HepG2 (cell line): ENCODE results near the gene CLDN9. TPM values are rescaled to one million over a fixed set of nuclear protein-coding genes. Genes with fewer than 3 reads are reported as not detected.

Experiments
- ATAD3A ChIP-seq: sonication (generic); formaldehyde crosslinking; IDR thresholded peaks from 2 replicates; pipeline ENCODE4 v1.4.0; 2020; ENCODE audit warnings: missing genetic modification reagents
- FOXJ3 ChIP-seq: sonication (generic); formaldehyde crosslinking; IDR thresholded peaks from 2 replicates; pipeline ENCODE4 v1.4.0; 2020; ENCODE audit warnings: missing genetic modification reagents, mild to moderate bottlenecking, borderline replicate concordance
- JARID2 ChIP-seq: sonication (generic); formaldehyde crosslinking; IDR thresholded peaks from 2 replicates; pipeline ENCODE4 v1.8.1; 2023; ENCODE audit warnings: missing genetic modification reagents, inconsistent platforms; ENCODE audit not compliant: insufficient replicate concordance
- MYC ChIP-seq: sonication (generic); formaldehyde crosslinking; IDR thresholded peaks from 2 replicates; pipeline ENCODE4 v1.9.0; 2021; ENCODE audit warnings: missing genetic modification reagents, borderline replicate concordance
- NPAS2 ChIP-seq: sonication (generic); formaldehyde crosslinking; IDR thresholded peaks from 2 replicates; pipeline ENCODE4 v1.8.0; 2022; ENCODE audit warnings: mild to moderate bottlenecking, missing genetic modification reagents, borderline replicate concordance
- NR2C2 ChIP-seq: sonication (generic); formaldehyde crosslinking; IDR thresholded peaks from 2 replicates; pipeline ENCODE4 v1.4.0; 2020; ENCODE audit warnings: missing genetic modification reagents, mild to moderate bottlenecking, moderate library complexity, borderline replicate concordance
- NR2F1 ChIP-seq, 2 experiments: fragments of 450-650 bp in 1 of 2; formaldehyde crosslinking in 1 of 2; IDR thresholded peaks; 2 replicates each; pipeline versions ENCODE4 v1.5.0 to v1.6.1; 2016 to 2020; ENCODE audit warnings: mild to moderate bottlenecking in 1 of 2, missing compliant biosample characterization in 1 of 2, missing genetic modification reagents in 1 of 2, moderate library complexity in 1 of 2
- NR2F2 ChIP-seq: IDR thresholded peaks from 2 replicates; pipeline ENCODE4 v1.6.1; 2012; ENCODE audit warnings: low read depth, inconsistent platforms, borderline replicate concordance
- PAX8 ChIP-seq: sonication (generic); formaldehyde crosslinking; IDR thresholded peaks from 2 replicates; pipeline ENCODE4 v1.8.0; 2022; ENCODE audit warnings: mild to moderate bottlenecking, missing genetic modification reagents, borderline replicate concordance
- RBFOX2 ChIP-seq: fragments of 200-400 bp; formaldehyde crosslinking; IDR thresholded peaks from 2 replicates; pipeline ENCODE4 v1.6.1; 2017; ENCODE audit warnings: low read depth, mild to moderate bottlenecking, low read length
- SIN3B ChIP-seq: fragments of 150-350 bp; IDR thresholded peaks from 2 replicates; pipeline ENCODE4 v1.6.1; 2014; ENCODE audit warnings: low read length
- SMARCE1 ChIP-seq: fragments of 450-650 bp; IDR thresholded peaks from 2 replicates; pipeline ENCODE4 v1.6.1; 2017; ENCODE audit warnings: borderline replicate concordance
- SOX13 ChIP-seq, 3 experiments: fragments of 450-650 bp in 1 of 3; sonication (generic) in 1 of 3; formaldehyde crosslinking in 1 of 3; IDR thresholded peaks in 2 of 3; conservative IDR thresholded peaks in 1 of 3; 2 replicates each; pipeline versions ENCODE4 v1.5.0 to v1.6.1; 2016 to 2020; ENCODE audit warnings: antibody characterized with exemption in 1 of 3, mild to moderate bottlenecking in 1 of 3, missing compliant biosample characterization in 1 of 3, missing genetic modification reagents in 1 of 3, moderate library complexity in 1 of 3
- TBX2 ChIP-seq: sonication (generic); formaldehyde crosslinking; IDR thresholded peaks from 2 replicates; pipeline ENCODE4 v1.5.0; 2020; ENCODE audit warnings: missing genetic modification reagents, mild to moderate bottlenecking, borderline replicate concordance
- YEATS2 ChIP-seq: sonication (generic); formaldehyde crosslinking; IDR thresholded peaks from 2 replicates; pipeline ENCODE4 v1.4.0; 2020; ENCODE audit warnings: missing genetic modification reagents, borderline replicate concordance
- ZNF225 ChIP-seq: sonication (generic); formaldehyde crosslinking; IDR thresholded peaks from 2 replicates; pipeline ENCODE4 v1.4.0; 2020; ENCODE audit warnings: mild to moderate bottlenecking, missing genetic modification reagents
- ZNF510 ChIP-seq: sonication (generic); formaldehyde crosslinking; IDR thresholded peaks from 2 replicates; pipeline ENCODE4 v1.4.0; 2020; ENCODE audit warnings: low read depth, mild to moderate bottlenecking, missing genetic modification reagents
- ZNF546 ChIP-seq: sonication (generic); formaldehyde crosslinking; conservative IDR thresholded peaks from 2 replicates; pipeline ENCODE4 v1.8.1; 2023; ENCODE audit warnings: mild to moderate bottlenecking, missing genetic modification reagents
- ZNF557 ChIP-seq: sonication (generic); formaldehyde crosslinking; IDR thresholded peaks from 2 replicates; pipeline ENCODE4 v1.4.0; 2020; ENCODE audit warnings: missing genetic modification reagents
- ZNF629 ChIP-seq: sonication (generic); formaldehyde crosslinking; conservative IDR thresholded peaks from 2 replicates; pipeline ENCODE4 v1.5.0; 2020; ENCODE audit warnings: missing genetic modification reagents
- ZNF773 ChIP-seq: sonication (generic); formaldehyde crosslinking; IDR thresholded peaks from 2 replicates; pipeline ENCODE4 v1.4.0; 2020; ENCODE audit warnings: missing genetic modification reagents, borderline replicate concordance
- polyA plus RNA-seq, 8 experiments: library from polyadenylated mRNA; depleted of rRNA in 3 of 8; stranded (reverse) in 7 of 8; unstranded in 1 of 8; fragments of >200 nt; fragmentation: Illumina TruSeq in 4 of 8; extraction: Trizol in 4 of 8; gene quantifications; 2 replicates each; pipeline versions ENCODE4 v1.2.1 to v1.2.3, GENCODE V29; 2011 to 2016; ENCODE audit warnings: low read depth in 4 of 8, missing spikeins in 1 of 8, mixed read lengths in 1 of 8; ENCODE audit not compliant: insufficient read depth in 1 of 8
- total RNA-seq, 5 experiments: library from RNA; depleted of rRNA; stranded (reverse); fragments of >200 nt; fragmentation: Illumina TruSeq; extraction: Trizol; gene quantifications; 2 replicates each; pipeline ENCODE4 v1.2.3, GENCODE V29; 2016; ENCODE audit warnings: low read depth in 1 of 5
- TF ChIP-seq, protein P1 (sequence below): sonication (generic); formaldehyde crosslinking; IDR thresholded peaks from 2 replicates; pipeline ENCODE4 v1.5.0; 2020; ENCODE audit warnings: missing genetic modification reagents
- TF ChIP-seq, protein P2 (sequence below): sonication (generic); formaldehyde crosslinking; IDR thresholded peaks from 2 replicates; pipeline ENCODE4 v1.8.1; 2023; ENCODE audit warnings: mild to moderate bottlenecking, missing genetic modification reagents, borderline replicate concordance
- TF ChIP-seq, protein P3 (sequence below): sonication (generic); formaldehyde crosslinking; IDR thresholded peaks from 2 replicates; pipeline ENCODE4 v1.5.0; 2020; ENCODE audit warnings: missing genetic modification reagents
- TF ChIP-seq, protein P4 (sequence below): IDR thresholded peaks from 2 replicates; pipeline ENCODE4 v1.4.0; 2020; ENCODE audit warnings: mild to moderate bottlenecking, missing genetic modification reagents

The CLDN9 gene
- total and polyA plus RNA-seq, 2 of the 13 experiments (the other 11 are each of a cell fraction or from before 2014, with no cell fraction given): 0.15 to 0.26 TPM

DNA sequence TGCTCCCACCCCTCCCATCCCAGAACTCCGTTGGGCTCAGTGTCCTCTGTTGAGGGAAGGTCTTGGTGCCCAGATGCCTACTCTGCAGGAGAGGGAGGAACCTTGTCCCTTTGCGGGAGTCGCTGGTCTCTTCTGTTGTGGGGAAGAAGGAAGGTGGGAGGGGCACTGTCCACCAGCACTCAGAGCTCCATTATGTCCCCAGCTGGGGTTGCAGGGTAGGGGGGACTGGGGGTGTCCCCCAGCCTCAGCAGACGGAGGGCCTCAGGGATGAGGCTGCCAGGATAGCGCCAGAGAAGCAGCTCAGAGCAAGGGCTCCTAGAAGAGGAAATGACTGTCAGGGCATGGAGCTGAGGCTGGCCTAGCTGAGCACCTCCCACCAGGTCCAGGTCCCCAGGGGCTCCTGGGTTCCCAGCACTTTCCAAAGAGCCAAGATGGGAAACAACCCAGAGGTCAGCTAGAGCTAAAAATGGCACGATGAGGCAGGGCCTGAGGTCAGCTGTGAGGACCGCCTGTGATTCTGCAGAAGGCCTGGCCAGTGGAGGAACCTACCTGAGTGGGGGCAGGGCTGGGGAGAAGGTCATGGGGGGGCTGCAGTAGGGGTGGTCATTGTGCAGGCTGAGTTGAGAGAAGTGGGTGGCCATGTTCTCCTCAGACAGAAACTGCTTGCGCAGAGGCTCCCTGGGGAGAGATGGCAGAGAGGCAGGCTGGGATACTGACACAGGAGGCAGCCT lies 10.1 kb downstream of the CLDN9 start (continued):
- TF ChIP-seq, protein P1, sequence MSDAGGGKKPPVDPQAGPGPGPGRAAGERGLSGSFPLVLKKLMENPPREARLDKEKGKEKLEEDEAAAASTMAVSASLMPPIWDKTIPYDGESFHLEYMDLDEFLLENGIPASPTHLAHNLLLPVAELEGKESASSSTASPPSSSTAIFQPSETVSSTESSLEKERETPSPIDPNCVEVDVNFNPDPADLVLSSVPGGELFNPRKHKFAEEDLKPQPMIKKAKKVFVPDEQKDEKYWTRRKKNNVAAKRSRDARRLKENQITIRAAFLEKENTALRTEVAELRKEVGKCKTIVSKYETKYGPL (CRISPR knock-in tag): no peak
- TF ChIP-seq SIN3B (no peak), ZNF510 (no peak), ZNF629 (CRISPR knock-in tag) (no peak), ZNF225 (no peak), TBX2 (CRISPR knock-in tag) (no peak), SMARCE1 (no peak), PAX8 (CRISPR knock-in tag) (no peak), NR2C2 (CRISPR knock-in tag) (0 out of 2 replicates have a peak, but pooled peaks have one; percentile 36), YEATS2 (CRISPR knock-in tag) (no peak), NR2F1 (CRISPR knock-in tag; IDR thresholded peaks at IDR 0.05) (no peak), ZNF557 (CRISPR knock-in tag) (no peak), JARID2 (no peak), FOXJ3 (CRISPR knock-in tag) (no peak), MYC (CRISPR knock-in tag) (no peak), SOX13 (IDR thresholded peaks at IDR 0.05) (no peak), SOX13 (CRISPR knock-in tag; conservative IDR thresholded peaks at IDR 0.05 in 1 of 2, IDR thresholded peaks at IDR 0.05 in 1 of 2) (no peak), ZNF546 (no peak), NPAS2 (CRISPR knock-in tag) (no peak), NR2F2 (0 out of 2 replicates have a peak, but pooled peaks have one; percentile 14), ATAD3A (CRISPR knock-in tag) (no peak), RBFOX2 (0 out of 2 replicates have a peak, but pooled peaks have one; percentile 21), ZNF773 (CRISPR knock-in tag) (no peak)
- TF ChIP-seq, protein P2, sequence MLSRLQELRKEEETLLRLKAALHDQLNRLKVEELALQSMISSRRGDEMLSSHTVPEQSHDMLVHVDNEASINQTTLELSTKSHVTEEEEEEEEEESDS: no peak
- TF ChIP-seq, protein P3, sequence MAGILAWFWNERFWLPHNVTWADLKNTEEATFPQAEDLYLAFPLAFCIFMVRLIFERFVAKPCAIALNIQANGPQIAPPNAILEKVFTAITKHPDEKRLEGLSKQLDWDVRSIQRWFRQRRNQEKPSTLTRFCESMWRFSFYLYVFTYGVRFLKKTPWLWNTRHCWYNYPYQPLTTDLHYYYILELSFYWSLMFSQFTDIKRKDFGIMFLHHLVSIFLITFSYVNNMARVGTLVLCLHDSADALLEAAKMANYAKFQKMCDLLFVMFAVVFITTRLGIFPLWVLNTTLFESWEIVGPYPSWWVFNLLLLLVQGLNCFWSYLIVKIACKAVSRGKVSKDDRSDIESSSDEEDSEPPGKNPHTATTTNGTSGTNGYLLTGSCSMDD: no peak
- TF ChIP-seq, protein P4, sequence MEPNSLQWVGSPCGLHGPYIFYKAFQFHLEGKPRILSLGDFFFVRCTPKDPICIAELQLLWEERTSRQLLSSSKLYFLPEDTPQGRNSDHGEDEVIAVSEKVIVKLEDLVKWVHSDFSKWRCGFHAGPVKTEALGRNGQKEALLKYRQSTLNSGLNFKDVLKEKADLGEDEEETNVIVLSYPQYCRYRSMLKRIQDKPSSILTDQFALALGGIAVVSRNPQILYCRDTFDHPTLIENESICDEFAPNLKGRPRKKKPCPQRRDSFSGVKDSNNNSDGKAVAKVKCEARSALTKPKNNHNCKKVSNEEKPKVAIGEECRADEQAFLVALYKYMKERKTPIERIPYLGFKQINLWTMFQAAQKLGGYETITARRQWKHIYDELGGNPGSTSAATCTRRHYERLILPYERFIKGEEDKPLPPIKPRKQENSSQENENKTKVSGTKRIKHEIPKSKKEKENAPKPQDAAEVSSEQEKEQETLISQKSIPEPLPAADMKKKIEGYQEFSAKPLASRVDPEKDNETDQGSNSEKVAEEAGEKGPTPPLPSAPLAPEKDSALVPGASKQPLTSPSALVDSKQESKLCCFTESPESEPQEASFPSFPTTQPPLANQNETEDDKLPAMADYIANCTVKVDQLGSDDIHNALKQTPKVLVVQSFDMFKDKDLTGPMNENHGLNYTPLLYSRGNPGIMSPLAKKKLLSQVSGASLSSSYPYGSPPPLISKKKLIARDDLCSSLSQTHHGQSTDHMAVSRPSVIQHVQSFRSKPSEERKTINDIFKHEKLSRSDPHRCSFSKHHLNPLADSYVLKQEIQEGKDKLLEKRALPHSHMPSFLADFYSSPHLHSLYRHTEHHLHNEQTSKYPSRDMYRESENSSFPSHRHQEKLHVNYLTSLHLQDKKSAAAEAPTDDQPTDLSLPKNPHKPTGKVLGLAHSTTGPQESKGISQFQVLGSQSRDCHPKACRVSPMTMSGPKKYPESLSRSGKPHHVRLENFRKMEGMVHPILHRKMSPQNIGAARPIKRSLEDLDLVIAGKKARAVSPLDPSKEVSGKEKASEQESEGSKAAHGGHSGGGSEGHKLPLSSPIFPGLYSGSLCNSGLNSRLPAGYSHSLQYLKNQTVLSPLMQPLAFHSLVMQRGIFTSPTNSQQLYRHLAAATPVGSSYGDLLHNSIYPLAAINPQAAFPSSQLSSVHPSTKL (CRISPR knock-in tag): no peak
